GM18511 (cell line): Measurements from ENCODE around the gene CT45A10.
"Not testable (repeated sequence)": the region's sequence is repeated elsewhere in the genome, so short reads cannot be mapped to it uniquely, and the experiment has no call there.

ENCODE experiments used
- ATAC-seq: cut with Tn5 transposase; IDR thresholded peaks from one replicate; pipeline ENCODE4 v1.9.1; 2021; ENCODE audit warnings: mild to moderate bottlenecking, moderate library complexity; ENCODE audit not compliant: unreplicated experiment

The CT45A10 gene, protein sequence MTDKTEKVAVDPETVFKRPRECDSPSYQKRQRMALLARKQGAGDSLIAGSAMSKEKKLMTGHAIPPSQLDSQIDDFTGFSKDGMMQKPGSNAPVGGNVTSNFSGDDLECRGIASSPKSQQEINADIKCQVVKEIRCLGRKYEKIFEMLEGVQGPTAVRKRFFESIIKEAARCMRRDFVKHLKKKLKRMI

GRCh38 chrX:135893294-135893817, at the start of gene CT45A10, which contains the start of gene SAGE1:
Gene CT45A10, minus strand, starts transcription at chrX:135893444. Its CDS starts 8,100 bp downstream, at chrX:135885344.
Gene SAGE1, plus strand, starts transcription at chrX:135893716. Its CDS starts 2,527 bp downstream, at chrX:135896243.
- ATAC-seq = no peak

DNA sequence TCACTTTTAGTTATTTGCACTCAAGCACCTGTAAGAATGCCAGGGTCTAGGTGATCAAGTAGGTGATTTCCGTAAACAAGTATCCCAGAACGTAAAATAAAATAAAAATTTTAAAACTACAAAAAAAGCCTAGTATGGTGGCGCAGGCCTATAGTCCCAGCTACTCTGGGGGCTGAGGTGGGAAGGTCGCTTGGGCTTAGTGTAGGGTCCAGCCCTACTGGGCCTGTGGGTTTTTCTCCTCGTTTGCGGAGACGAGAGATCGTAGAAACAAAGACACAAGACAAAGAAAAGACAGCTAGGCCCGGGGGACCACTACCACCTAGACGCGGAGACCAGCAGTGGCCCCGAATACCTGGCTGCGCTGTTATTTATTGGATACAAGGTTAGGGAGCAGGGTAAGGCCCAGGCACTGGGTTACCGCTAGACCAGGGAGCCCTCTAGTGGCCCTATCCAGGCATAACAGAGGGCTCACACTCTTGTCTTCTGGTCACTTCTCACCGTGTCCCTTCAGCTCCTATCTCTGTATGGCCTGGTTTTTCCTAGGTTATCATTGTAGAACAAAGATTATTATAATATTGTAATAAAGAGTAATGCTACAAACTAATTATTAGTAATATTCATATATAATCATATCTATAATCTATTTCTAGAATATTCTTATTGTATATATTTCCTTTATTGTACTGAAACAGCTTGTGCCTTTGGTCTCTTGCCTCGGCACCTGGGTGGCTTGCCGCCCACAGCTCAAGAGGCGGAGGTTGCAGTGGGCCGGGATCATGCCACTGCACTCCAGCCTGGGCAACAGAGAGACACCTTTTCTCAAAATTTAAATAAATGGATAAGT, 38.6 kb upstream of the CT45A10 start:
- ATAC-seq = peak; percentile 81

DNA sequence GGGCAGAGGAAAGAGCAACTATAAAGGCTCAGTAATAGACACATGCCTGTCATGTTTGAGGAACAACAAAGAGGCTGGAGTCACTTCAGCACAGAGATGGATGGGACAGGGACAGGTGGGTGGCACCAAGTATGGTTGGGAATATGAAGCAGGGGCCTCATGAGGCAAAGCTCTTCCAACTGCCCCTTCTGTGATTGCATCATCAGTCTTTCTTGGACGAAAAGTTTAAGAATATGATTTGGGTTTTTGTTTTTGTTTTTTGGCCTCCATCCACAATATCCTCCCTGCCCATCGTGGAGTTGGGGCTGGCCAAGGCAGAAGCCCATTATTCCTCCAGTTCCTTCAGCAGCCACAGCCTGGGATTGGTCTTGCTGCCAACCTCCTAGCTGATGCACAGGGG, 34.7 kb upstream of the CT45A10 start:
- no peak for ATAC-seq

DNA sequence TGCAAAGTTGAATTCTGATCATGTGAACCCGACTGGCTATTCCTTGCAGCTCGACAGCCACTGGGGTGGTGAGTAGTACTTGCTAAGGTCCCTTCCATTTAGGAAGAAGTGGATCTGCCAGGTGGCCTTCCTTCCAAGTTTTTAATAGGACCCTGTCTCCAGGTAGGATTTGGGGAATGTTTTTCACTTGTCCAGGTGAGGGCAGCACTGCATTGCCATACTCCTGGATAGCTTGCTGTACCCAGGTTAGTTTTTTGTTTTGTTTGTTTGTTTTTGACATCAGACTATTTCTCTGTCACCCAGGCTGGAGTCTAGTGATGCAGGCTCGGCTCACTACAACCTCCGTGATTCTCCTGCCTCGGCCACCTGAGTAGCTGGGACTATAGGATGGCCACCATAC, 30.1 kb upstream of the CT45A10 start:
- ATAC-seq = no peak

- not testable (repeated sequence) for ATAC-seq
These were observed 27.3 kb upstream of the CT45A10 start for GRCh38 chrX:135920516-135920915.

- no peak for ATAC-seq
These were observed 21.2 kb upstream of the CT45A10 start for GRCh38 chrX:135914404-135914803.

- no peak for ATAC-seq
These were observed 17.0 kb upstream of the CT45A10 start for GRCh38 chrX:135910251-135910650.

- ATAC-seq = no peak
These were observed 463 bp downstream of the CT45A10 start for GRCh38 chrX:135892781-135893180.

- ATAC-seq = no peak
These were observed 3.1 kb downstream of the CT45A10 start for GRCh38 chrX:135890087-135890585.

GRCh38 chrX:135888976-135889375, 4.3 kb downstream of the CT45A10 start:
- ATAC-seq = not testable (repeated sequence)

GRCh38 chrX:135888230-135888629, 5.0 kb downstream of the CT45A10 start:
- not testable (repeated sequence) for ATAC-seq

DNA sequence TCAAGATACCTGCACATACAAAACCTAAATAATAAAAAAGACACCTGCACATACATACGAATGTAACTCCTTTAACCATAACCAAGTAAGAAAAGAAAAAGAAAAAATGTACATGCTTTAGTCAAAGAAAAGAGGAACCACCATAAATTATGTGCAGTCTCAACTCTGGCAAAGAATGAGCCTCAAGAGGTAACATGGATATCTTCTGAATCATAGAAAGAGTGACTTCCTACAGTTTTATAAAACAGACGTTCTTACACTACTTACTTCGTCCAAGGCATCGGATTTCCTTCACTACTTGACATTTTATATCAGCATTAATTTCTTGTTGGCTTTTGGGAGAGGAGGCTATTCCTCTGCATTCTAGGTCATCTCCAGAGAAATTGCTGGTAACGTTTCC, 10.5 kb downstream of the CT45A10 start:
- ATAC-seq = not testable (repeated sequence)

DNA sequence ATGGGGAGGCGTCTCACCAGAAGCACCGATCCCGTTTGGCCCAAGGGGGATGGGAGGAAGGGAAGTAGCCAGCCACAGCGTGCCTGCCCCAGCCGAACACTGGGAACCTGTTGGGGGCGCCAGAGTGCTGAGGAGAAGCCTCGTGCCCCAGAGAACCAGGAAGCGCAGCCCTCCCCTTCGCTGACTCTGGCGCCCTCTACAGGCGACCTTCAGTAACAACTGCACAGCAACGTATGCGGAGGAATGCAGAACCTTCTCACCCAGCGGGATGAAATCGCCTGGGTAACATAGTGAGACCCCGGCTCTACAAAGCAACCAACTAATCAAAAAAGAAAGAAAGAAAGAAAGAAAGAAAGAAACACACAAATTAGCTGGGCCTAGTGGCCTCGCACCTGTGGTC, 21.5 kb downstream of the CT45A10 start, which contains the start of gene CT45A9:
CT45A9 (minus strand) TSS at position 101 of the 400 bp plus-strand sequence. CDS start 3,751 bp downstream, outside the sequence.
- ATAC-seq = not testable (repeated sequence)

- not testable (repeated sequence) for ATAC-seq
These were observed 38.8 kb downstream of the CT45A10 start, which contains the start of gene CT45A8 for GRCh38 chrX:135854438-135854837. Gene CT45A8, minus strand, starts transcription at chrX:135854538. Its CDS starts 3,755 bp downstream, at chrX:135850783.

DNA sequence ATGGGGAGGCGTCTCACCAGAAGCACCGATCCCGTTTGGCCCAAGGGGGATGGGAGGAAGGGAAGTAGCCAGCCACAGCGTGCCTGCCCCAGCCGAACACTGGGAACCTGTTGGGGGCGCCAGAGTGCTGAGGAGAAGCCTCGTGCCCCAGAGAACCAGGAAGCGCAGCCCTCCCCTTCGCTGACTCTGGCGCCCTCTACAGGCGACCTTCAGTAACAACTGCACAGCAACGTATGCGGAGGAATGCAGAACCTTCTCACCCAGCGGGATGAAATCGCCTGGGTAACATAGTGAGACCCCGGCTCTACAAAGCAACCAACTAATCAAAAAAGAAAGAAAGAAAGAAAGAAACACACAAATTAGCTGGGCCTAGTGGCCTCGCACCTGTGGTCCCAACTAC, 56.1 kb downstream of the CT45A10 start, which contains the start of gene CT45A7:
CT45A7 (minus strand) TSS at position 101 of the 400 bp plus-strand sequence. CDS start 3,747 bp downstream, outside the sequence.
- not testable (repeated sequence) for ATAC-seq
